ENCODE data around the gene ZBTB40. TPM values are rescaled to one million over a fixed set of nuclear protein-coding genes. Genes with fewer than 3 reads are reported as not detected.

The ZBTB40 gene
- total RNA-seq, 1 donor from 2014 or later, result 14.9 TPM

GRCh38 chr1:22498463-22498862 lies 46.8 kb downstream of the ZBTB40 start:
- no peaks in the 10 kb centered on the region for H3K4me1 ChIP-seq
- no peak overlapping the region for H3K9ac ChIP-seq
- no peak overlapping the region for H3K4me3 Mint-ChIP-seq
- H3K27ac ChIP-seq, result no peak overlapping the region
- H3K4me1 Mint-ChIP-seq, result peaks cover 20% of the 10 kb centered on the region
- no peak overlapping the region for H3K4me3 ChIP-seq
- H3K27me3 ChIP-seq, result no peaks in the 10 kb centered on the region
- TF ChIP-seq EZH2 (IDR thresholded peaks at IDR 0.05), result no peak
- TF ChIP-seq EZH2phosphoT487 (IDR thresholded peaks at IDR 0.05), result no peak
- no peak for TF ChIP-seq CTCF (IDR thresholded peaks at IDR 0.05)
- no peaks in the 10 kb centered on the region for H3K79me2 ChIP-seq (ENCODE audit: low read depth)
- no peaks in the 10 kb centered on the region for H4K20me1 ChIP-seq (ENCODE audit: low read depth)
- no peaks in the 10 kb centered on the region for H3K36me3 ChIP-seq
- H3F3A ChIP-seq (ENCODE audit: low read depth), result no peaks in the 10 kb centered on the region
- no peak overlapping the region for H3K27ac Mint-ChIP-seq
- no peak for DNase-seq (ENCODE audit: low spot score)
- H2AFZ ChIP-seq (replicated peaks), result no peak overlapping the region
- peaks cover 6% of the 10 kb centered on the region for H3K36me3 Mint-ChIP-seq
- H3K4me2 ChIP-seq, result no peak overlapping the region
- no peaks in the 10 kb centered on the region for H3K9me3 ChIP-seq (ENCODE audit: low read depth)
- H3K27me3 Mint-ChIP-seq (ENCODE audit: insufficient read depth, low read depth), result peaks cover 3% of the 10 kb centered on the region
- H3K9me3 Mint-ChIP-seq, result no peaks in the 10 kb centered on the region

GRCh38 chr1:22500058-22500457 lies 48.4 kb downstream of the ZBTB40 start:
- Histone ChIP-seq H3F3A (ENCODE audit: low read depth) (no peaks in the 10 kb centered on the region), H3K79me2 (ENCODE audit: low read depth) (no peaks in the 10 kb centered on the region), H3K4me1 (no peaks in the 10 kb centered on the region), H3K4me2 (no peak overlapping the region), H3K4me3 (no peak overlapping the region), H4K20me1 (ENCODE audit: low read depth) (no peaks in the 10 kb centered on the region), H2AFZ (replicated peaks) (no peak overlapping the region), H3K27me3 (no peaks in the 10 kb centered on the region), H3K27ac (no peak overlapping the region), H3K9ac (no peak overlapping the region), H3K36me3 (no peaks in the 10 kb centered on the region), H3K9me3 (ENCODE audit: low read depth) (no peaks in the 10 kb centered on the region)
- no peak for TF ChIP-seq EZH2 (IDR thresholded peaks at IDR 0.05)
- TF ChIP-seq EZH2phosphoT487 (IDR thresholded peaks at IDR 0.05), result no peak
- TF ChIP-seq CTCF (IDR thresholded peaks at IDR 0.05), result no peak
- Mint-ChIP-seq H3K36me3 (peaks cover 3% of the 10 kb centered on the region), H3K9me3 (no peaks in the 10 kb centered on the region), H3K4me3 (no peak overlapping the region), H3K27ac (no peak overlapping the region), H3K27me3 (ENCODE audit: insufficient read depth, low read depth) (peaks cover 3% of the 10 kb centered on the region), H3K4me1 (peaks cover 20% of the 10 kb centered on the region)
- no peak for DNase-seq (ENCODE audit: low spot score)

GRCh38 chr1:22500471-22500870 lies 48.8 kb downstream of the ZBTB40 start:
- Histone ChIP-seq H3K9me3 (ENCODE audit: low read depth) (no peaks in the 10 kb centered on the region), H4K20me1 (ENCODE audit: low read depth) (no peaks in the 10 kb centered on the region), H3K36me3 (no peaks in the 10 kb centered on the region), H3K27me3 (no peaks in the 10 kb centered on the region), H3K9ac (no peak overlapping the region), H3F3A (ENCODE audit: low read depth) (no peaks in the 10 kb centered on the region), H3K4me1 (no peaks in the 10 kb centered on the region), H3K27ac (no peak overlapping the region), H3K4me2 (no peak overlapping the region), H3K4me3 (no peak overlapping the region), H2AFZ (replicated peaks) (no peak overlapping the region), H3K79me2 (ENCODE audit: low read depth) (no peaks in the 10 kb centered on the region)
- H3K36me3 Mint-ChIP-seq, result peaks cover 3% of the 10 kb centered on the region
- H3K4me3 Mint-ChIP-seq, result no peak overlapping the region
- peaks cover 3% of the 10 kb centered on the region for H3K27me3 Mint-ChIP-seq (ENCODE audit: insufficient read depth, low read depth)
- peaks cover 20% of the 10 kb centered on the region for H3K4me1 Mint-ChIP-seq
- H3K9me3 Mint-ChIP-seq, result no peaks in the 10 kb centered on the region
- H3K27ac Mint-ChIP-seq, result no peak overlapping the region
- DNase-seq (ENCODE audit: low spot score), result no peak
- TF ChIP-seq CTCF (IDR thresholded peaks at IDR 0.05), result no peak
- no peak for TF ChIP-seq EZH2phosphoT487 (IDR thresholded peaks at IDR 0.05)
- TF ChIP-seq EZH2 (IDR thresholded peaks at IDR 0.05), result no peak

Data from neural progenitor cell (in vitro differentiated cells).